ENCODE measurements around the gene C1QC. TPM values are rescaled to one million over a fixed set of nuclear protein-coding genes. Genes with fewer than 3 reads are reported as not detected.

Gene C1QC
- polyA plus RNA-seq, 10 donors, result 17.2 to 47.9 (median 27.4) TPM

DNA sequence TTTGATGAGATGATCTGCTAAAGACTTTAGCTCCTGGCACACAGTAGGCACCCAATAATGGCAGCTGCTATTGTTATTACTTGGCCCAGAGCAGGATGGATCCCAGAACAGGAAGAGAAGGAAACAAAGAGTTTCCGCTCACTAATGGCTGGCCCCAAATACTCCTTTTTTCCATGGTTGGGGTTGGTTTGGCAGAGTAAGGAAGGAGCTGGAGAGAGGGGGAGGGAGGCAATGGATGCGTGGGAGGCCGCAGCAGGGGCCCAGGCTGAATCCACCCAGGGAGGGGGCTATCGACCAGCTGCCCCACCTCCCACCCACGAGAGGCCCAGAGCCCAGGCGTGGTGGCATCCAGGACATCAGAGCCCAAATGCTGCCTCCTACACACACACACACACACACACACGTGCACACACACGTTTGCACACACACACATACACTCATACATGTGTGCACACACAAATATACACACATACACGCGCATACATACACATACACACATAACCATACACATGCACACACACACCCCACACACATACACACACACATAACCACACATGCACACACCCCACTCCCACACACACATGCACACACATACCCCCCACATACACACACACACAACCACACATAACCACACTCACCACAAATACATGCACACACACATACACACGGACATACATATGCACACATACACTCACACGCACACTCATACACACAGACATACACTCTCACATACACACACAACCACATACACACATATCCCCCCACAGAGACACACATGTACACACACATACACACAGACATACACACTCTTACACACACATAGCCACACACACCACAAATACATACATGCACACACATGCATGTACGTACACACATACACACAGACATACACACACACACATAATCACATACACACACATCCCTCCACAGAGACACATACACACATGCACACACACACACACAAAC, 34.8 kb downstream of the C1QC start:
- peak in 2 of 3 donors; percentile 44 to 76 for DNase-seq

DNA sequence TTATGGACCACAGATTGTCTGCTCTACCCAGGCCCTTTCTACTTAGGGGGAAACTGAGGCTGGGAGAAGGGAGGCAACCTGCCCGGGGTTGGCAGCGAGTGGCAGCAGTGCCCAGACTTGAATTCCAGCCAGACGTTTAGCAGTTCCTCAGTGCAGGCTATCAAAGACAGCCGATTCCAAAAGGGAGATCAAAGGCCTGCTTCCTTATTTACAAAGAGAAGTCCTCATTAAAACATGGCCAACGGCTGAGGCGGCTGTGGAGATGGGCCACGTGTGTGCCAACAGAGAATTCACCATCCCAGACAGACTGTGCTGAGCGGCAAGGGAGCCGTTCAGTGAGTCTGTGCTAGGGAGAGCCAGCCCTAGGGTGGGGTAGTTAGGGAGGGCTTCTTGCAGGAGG, 37.3 kb downstream of the C1QC start:
- DNase-seq, result no peak

DNA sequence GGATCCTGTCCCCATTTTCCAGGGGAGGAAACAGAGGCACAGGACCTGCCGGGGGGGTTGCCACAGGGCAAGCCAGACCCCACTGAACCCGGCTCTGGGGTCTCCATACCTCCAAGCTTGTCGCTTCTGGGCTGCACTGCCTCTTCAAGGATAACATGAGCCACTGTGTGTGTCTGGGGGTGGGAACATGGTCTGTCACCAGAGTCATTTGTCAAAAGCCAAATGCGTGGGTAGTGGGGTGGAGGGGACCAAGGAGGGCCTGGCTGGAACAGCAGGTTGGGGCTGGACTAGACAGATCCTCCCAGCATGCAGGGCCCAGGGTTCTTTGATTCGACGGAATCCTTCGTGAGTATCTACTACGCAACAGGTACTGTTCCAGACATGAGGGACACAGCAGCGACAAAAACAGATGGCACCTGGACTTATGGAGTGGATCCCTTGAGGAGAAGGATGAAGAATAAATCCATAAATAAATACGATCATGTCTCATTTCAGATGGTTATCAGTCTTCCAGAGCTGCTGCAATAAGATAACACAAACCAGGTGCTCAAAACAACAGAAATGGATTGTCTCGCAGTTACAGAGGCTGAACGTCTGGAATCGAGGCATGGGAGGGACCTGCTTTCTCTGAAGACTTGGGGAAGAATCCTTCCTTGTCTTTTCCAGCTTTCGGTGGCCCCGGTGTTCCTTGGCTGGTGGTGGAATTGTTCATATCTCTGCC, 38.3 kb downstream of the C1QC start:
- DNase-seq, result no peak

DNA sequence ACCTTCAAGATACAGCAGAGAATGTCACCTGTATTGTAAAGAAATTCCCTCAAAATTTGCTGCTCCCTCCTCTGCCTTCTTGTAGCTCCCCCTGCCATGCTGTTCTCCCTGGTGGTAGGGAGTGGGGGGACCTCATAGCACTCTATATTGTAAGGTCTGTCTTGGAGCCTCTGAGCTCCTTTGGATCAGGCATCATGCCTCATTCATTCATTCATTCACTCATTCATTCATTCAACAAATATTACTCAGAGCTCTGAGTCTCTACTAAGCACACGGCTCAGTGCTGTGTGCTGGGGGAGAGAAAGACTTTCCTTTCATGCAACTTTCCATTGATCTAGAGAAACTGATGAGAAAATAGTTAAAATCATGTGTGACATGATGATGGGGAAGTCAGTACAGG, 40.1 kb downstream of the C1QC start:
- no peak for DNase-seq

DNA sequence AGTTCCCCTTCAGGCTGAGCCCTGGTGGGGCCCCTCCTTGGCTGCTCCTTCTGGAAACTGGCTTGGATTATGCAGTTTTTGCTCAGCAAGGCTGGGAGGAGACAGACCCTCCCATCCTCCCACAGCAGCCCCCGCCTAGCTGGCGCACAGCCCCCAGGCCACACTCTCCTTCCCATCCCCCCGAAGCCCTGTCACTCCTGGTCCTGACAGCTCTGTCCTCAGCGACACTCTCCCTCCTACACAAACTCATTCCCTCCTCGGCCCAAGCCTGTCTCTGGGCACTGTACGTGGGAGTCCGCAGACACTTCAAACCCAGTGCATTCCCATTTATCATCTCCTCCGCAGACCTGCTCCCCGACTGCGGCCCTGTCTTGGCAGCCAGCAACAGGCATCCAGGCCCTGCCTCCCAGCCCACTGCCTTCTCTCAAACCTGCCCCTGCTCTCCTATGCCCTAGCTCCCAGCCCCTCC, 42.2 kb downstream of the C1QC start:
- DNase-seq, result peak; percentile 28 to 92 (median 79)

DNA sequence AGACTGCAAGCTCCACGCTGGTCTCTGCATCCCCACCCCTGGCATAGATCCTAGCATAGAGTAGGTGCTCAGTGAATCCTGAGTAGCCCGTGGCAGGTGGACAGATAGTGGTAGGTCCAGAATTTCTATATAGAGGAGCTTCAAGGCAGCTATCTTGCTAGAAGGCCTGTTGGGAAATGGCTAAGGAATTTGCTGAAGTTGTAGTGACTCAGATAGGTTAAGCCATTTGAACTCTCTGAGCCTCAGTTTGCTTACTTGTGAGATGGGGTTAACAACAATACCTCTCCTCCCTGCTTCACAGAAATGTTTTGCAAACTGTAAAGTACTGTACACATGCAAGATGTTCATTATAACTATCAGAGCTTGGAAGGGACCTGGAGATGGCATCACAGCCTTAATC, 43.8 kb downstream of the C1QC start:
- DNase-seq, result no peak

DNA sequence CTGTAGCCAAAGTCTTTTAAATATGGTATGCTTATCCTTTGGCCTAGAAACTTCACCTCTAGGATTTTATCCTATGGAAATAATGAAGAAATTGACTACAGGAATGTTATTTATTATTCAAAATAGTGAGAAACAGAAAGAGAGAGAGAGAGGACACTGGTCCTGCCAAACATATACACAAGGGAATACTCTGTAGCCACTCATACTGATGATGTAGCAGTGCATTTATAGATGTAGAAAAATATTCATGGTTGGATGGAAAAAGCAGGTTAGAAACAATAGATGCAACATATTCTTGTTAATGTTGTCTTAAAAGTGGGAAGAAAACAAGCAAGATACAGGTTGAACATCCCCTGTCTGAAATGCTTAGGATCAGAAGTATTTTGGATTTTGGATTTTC, 45.0 kb downstream of the C1QC start:
- no peak for DNase-seq

DNA sequence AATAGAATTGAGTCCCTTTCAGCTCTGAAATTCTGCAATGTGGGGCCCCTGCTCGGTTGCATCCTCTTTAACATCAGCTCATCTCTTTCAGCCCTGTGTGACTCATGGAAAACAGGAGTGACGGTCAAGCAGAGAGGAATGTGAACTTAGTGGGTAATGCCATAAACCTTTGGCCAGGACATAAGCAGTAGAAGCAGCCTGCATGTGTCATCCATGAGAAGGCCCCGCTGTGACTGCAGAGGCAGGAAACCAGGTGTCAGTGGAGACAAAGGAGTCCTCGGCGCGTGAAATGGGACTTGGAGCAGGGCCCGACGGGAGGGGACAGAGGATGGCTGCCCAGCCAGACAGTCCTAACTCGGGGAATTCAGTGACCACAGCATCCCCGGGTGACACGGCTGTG, 46.1 kb downstream of the C1QC start:
- DNase-seq, result peak; percentile 54 to 82 (median 56)

DNA sequence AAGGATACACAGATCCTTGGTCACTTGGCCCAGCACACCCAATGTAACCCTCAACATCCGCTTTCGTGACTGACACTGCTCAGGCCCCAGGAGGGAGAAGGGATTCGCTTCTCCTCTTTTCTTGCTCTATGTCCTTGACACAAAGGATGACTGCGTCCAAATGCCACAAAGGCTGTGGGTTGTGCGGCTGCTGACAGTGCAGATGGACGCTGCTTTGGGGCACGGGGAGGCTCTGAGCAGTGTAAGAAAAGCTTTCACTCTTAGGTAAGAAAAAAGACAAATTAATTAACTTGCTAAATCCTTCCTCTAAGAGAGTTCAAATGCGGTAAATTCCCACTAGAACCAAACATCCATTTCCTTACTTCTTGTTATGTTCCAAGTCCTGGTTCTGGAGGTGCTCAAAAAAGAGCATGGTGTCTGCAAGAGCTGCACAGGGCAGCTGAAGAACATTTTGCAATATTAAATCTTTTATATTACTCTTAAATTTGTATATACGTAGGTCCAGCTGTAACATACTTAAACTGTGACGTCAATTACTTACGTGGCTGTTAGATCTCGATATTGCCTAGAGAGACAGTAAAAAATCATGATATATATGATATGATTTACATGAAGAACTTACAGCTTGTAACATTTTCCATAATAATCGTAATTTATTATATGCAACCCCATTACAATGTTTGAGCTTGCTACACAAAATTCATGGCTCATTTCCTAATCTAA, 47.8 kb downstream of the C1QC start:
- DNase-seq, result no peak

DNA sequence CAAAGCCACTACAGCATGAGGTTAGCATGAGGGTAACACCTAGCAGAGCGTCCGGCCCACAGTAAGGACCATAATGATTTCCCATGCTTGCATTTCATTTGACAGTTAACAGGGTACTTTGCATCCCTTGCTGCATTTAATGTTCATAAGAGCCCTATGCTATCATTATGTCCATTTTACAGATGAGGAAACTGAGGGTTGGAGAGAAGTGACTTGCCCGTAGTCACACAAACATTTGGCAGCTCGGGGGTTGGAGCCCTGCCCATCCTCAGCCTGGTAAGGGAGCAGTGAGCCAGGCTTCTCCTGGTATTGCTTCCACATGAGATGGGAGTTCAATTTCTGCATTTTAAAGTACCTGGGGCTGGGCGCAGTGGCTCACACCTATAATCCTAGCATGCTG, 50.7 kb downstream of the C1QC start:
- no peak for DNase-seq

DNA sequence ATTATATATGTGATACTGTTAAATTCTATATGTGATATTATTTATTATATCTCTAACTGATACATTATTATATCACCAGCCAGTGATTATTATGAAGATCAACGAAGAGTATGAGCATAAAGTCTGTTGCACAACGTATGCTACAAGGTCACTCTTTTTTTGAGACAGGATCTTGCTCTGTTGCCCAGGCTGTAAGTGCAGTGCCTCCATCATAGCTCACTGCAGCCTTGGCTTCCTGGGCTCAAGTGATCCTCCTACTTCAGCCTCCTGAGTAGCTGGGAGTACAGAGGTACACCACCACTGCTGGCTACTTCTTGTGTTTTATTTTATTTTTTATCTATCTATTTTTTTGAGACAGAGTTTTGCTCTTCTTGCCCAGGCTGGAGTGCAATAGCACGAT, 53.2 kb downstream of the C1QC start:
- no peak for DNase-seq

Other genes starting within 250 kb of the C1QC start
- 10 to 100 TPM in 8 of 10 donors, 1 to 10 TPM in 2; 8.7 to 15.0 (median 12.3) TPM for gene ZBTB40, start 191.8 kb upstream of the C1QC start, polyA plus RNA-seq (ENCODE audit: insufficient read length in 10 of 10)
- under 1 TPM in 3 of 10 donors, not detected in 7; 0.04 to 0.08 (median 0.08) TPM for gene EPHA8, start 80.1 kb upstream of the C1QC start, polyA plus RNA-seq (ENCODE audit: insufficient read length in 10 of 10)
- gene C1QA, start 7.0 kb upstream of the C1QC start, polyA plus RNA-seq (ENCODE audit: insufficient read length in 10 of 10), result 10 to 100 TPM; 18.0 to 41.3 (median 27.7) TPM
- 10 to 100 TPM; 14.3 to 29.7 (median 19.3) TPM for gene C1QB, start 9.6 kb downstream of the C1QC start, polyA plus RNA-seq (ENCODE audit: insufficient read length in 10 of 10)
- 10 to 100 TPM; 15.9 to 26.2 (median 22.5) TPM for gene EPHB2, start 67.2 kb downstream of the C1QC start, polyA plus RNA-seq (ENCODE audit: insufficient read length in 10 of 10)